GM04503 (cell line): ENCODE measurements around the gene ACLY.
"Not testable (repeated sequence)": the region's sequence is repeated elsewhere in the genome, so short reads cannot be mapped to it uniquely, and the experiment has no call there.

Experiments
- DNase-seq: peaks from one replicate; pipeline ENCODE4 v3.0.0-alpha.2; 2012; ENCODE audit warnings: low read depth

Gene ACLY

GRCh38 chr17:41829961-41830360 lies 88.8 kb downstream of the ACLY start:
- not testable (repeated sequence) for DNase-seq

- DNase-seq, result no peak
These were observed 93.4 kb downstream of the ACLY start for GRCh38 chr17:41825175-41825845.

DNA sequence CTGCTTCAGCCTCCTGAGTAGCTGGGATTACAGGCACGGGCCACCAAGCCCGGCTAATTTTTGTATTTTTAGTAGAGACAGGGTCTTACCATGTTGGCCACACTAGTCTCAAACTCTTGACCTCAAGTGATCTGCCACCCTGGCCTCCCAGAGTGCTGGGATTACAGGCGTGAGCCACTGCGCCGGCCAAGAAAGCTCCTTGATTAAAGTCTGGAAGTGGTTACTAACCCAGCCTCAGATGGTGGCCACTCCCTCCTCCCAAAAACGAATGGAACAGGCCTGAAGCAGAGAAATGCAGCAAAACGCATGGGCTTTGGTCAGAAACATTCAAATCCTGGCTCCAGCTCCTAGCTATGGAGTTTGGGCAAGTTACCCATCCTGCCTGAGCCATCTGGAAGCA lies 94.7 kb downstream of the ACLY start:
- no peak for DNase-seq

- no peak for DNase-seq
These were observed 95.2 kb downstream of the ACLY start for GRCh38 chr17:41823580-41823979.

GRCh38 chr17:41823141-41823524 lies 95.6 kb downstream of the ACLY start:
- DNase-seq, result no peak

- no peak for DNase-seq
These were observed 96.3 kb downstream of the ACLY start for GRCh38 chr17:41822216-41823140.

- no peak for DNase-seq
These were observed 97.0 kb downstream of the ACLY start for GRCh38 chr17:41821776-41822175.

GRCh38 chr17:41818024-41818423 lies 100.7 kb downstream of the ACLY start:
- no peak for DNase-seq
